Measurements from ENCODE around the gene ZMYND8.

- TF ChIP-seq FOXM1 (IDR thresholded peaks at IDR 0.05; ENCODE audit: borderline replicate concordance) (no peak), ELF4 (IDR thresholded peaks at IDR 0.05) (no peak), TARDBP (IDR thresholded peaks at IDR 0.05) (no peak), FOXA1 (IDR thresholded peaks at IDR 0.05) (no peak), NFRKB (IDR thresholded peaks at IDR 0.05) (no peak), PKNOX1 (IDR thresholded peaks at IDR 0.05) (no peak)
Observed at GRCh38 chr20:47205577-47206123, 150.8 kb downstream of the ZMYND8 start.
